UCSD-AML1 (cell line): Measurements from ENCODE around the gene EPHA8.

Experiments used
- DNase-seq: peaks from one replicate; lab custom pipeline; 2025; ENCODE audit not compliant: unreplicated experiment; lab: John Stamatoyannopoulos, UW

EPHA8 gene

GRCh38 chr1:22535399-22535798, 27.9 kb upstream of the EPHA8 start:
- no peak for DNase-seq

- no peak for DNase-seq
Observed at GRCh38 chr1:22536506-22536905, 26.8 kb upstream of the EPHA8 start.

GRCh38 chr1:22537441-22538139, 25.7 kb upstream of the EPHA8 start:
- DNase-seq: no peak

GRCh38 chr1:22539510-22540118, 23.7 kb upstream of the EPHA8 start:
- DNase-seq: no peak

GRCh38 chr1:22540337-22540736, 23.0 kb upstream of the EPHA8 start:
- no peak for DNase-seq

- no peak for DNase-seq
Observed at GRCh38 chr1:22542886-22543285, 20.4 kb upstream of the EPHA8 start.

- no peak for DNase-seq
Observed at GRCh38 chr1:22543679-22544078, 19.6 kb upstream of the EPHA8 start.

GRCh38 chr1:22544606-22545005, 18.7 kb upstream of the EPHA8 start:
- DNase-seq: no peak

- DNase-seq: no peak
Observed at GRCh38 chr1:22545141-22545540, 18.1 kb upstream of the EPHA8 start.

- no peak for DNase-seq
Observed at GRCh38 chr1:22547186-22547817, 16.0 kb upstream of the EPHA8 start.

GRCh38 chr1:22547818-22548462, 15.3 kb upstream of the EPHA8 start:
- DNase-seq: no peak

GRCh38 chr1:22550021-22550420, 13.3 kb upstream of the EPHA8 start:
- no peak for DNase-seq

GRCh38 chr1:22551591-22551990, 11.7 kb upstream of the EPHA8 start:
- no peak for DNase-seq

- no peak for DNase-seq
Observed at GRCh38 chr1:22552021-22552420, 11.3 kb upstream of the EPHA8 start.

GRCh38 chr1:22553104-22553880, 10.0 kb upstream of the EPHA8 start:
- no peak for DNase-seq

- no peak for DNase-seq
Observed at GRCh38 chr1:22553991-22554522, 9.2 kb upstream of the EPHA8 start.

GRCh38 chr1:22555371-22555656, 8.0 kb upstream of the EPHA8 start:
- DNase-seq: no peak

- no peak for DNase-seq
Observed at GRCh38 chr1:22556391-22557104, 6.7 kb upstream of the EPHA8 start.

GRCh38 chr1:22557341-22557950, 5.8 kb upstream of the EPHA8 start:
- no peak for DNase-seq
